ENCODE measurements around the gene JMJD7. TPM values are rescaled to one million over a fixed set of nuclear protein-coding genes. Genes with fewer than 3 reads are reported as not detected.

JMJD7 gene
- total RNA-seq, 1 experiment from 2014 or later, result 13.5 TPM

GRCh38 chr15:41860049-41860828, 32.3 kb downstream of the JMJD7 start:
- Histone ChIP-seq H3K9ac (ENCODE audit: low read length) (no peak overlapping the region), H3K4me1 (ENCODE audit: control insufficient read depth in 1 of 2, insufficient read depth in 2 of 2, low read length in 2 of 2) (peaks cover 2 to 8% of the 10 kb centered on the region in 2 experiments; a peak in 3 of 4 replicates), H3K4me3 (replicated peaks in 1 of 2; ENCODE audit: low read depth in 1 of 2, low read length in 2 of 2) (no peak overlapping the region), H3K79me2 (ENCODE audit: insufficient read depth, low read length) (no peaks in the 10 kb centered on the region), H3K4me2 (ENCODE audit: low read length) (no peak overlapping the region), H3K27me3 (ENCODE audit: insufficient read depth, low read length) (no peaks in the 10 kb centered on the region), H3K9me3 (ENCODE audit: control insufficient read depth in 1 of 2, insufficient read depth in 1 of 2, low read depth in 1 of 2, low read length in 2 of 2) (no peaks in the 10 kb centered on the region), H4K20me1 (ENCODE audit: insufficient read depth) (no peaks in the 10 kb centered on the region), H2AFZ (ENCODE audit: low read depth, low read length, poor library complexity, severe bottlenecking) (no peak overlapping the region), H3K36me3 (ENCODE audit: control insufficient read depth in 1 of 2, insufficient read depth in 2 of 2, low read length in 2 of 2) (no peaks in the 10 kb centered on the region), H3K9me2 (ENCODE audit: insufficient read depth) (no peaks in the 10 kb centered on the region), H3K27ac (ENCODE audit: low read depth, low read length) (no peak overlapping the region)
- BruUV-seq (replicated peaks), result no TSS peak
- DNase-seq (ENCODE audit: low read depth, low spot score) (no peak), ATAC-seq (no peak)
- TF ChIP-seq RAD21 (IDR thresholded peaks at IDR 0.05; ENCODE audit: low read depth), result no peak
- TF ChIP-seq CTCF (IDR thresholded peaks at IDR 0.05 in 2 of 3, conservative IDR thresholded peaks at IDR 0.05 in 1 of 3; ENCODE audit: borderline replicate concordance in 1 of 3, insufficient read depth in 1 of 3, low read depth in 2 of 3, low read length in 2 of 3), result 0 out of 6 replicates have a peak, but pooled peaks of 1 of the 3 experiments have one; percentile 8
- CTCF ChIA-PET, result no interaction called here
- intact Hi-C loops (cut with micrococcal nuclease), result no loop called here
- POLR2A ChIA-PET, result no interaction called here
- RAD21 ChIA-PET (ENCODE audit: low non-redundant PET in 1 of 2, low total read pairs in 2 of 2, uncharacterized antibody in 2 of 2, unreplicated experiment in 2 of 2), result no interaction called here

- H2AFZ ChIP-seq (ENCODE audit: low read depth, low read length, poor library complexity, severe bottlenecking), result no peak overlapping the region
- no peak overlapping the region for H3K9ac ChIP-seq (ENCODE audit: low read length)
- no peaks in the 10 kb centered on the region for H3K36me3 ChIP-seq (ENCODE audit: control insufficient read depth in 1 of 2, insufficient read depth in 2 of 2, low read length in 2 of 2)
- no peak overlapping the region for H3K4me2 ChIP-seq (ENCODE audit: low read length)
- DNase-seq (ENCODE audit: low read depth, low spot score) (no peak), ATAC-seq (no peak)
- H4K20me1 ChIP-seq (ENCODE audit: insufficient read depth), result no peaks in the 10 kb centered on the region
- ChIA-PET RAD21 (ENCODE audit: low non-redundant PET in 1 of 2, low total read pairs in 2 of 2, uncharacterized antibody in 2 of 2, unreplicated experiment in 2 of 2) (no interaction called here), POLR2A (no interaction called here), CTCF (no interaction called here)
- intact Hi-C loops (cut with micrococcal nuclease), result no loop called here
- BruUV-seq (replicated peaks), result no TSS peak
- H3K27ac ChIP-seq (ENCODE audit: low read depth, low read length), result no peak overlapping the region
- H3K4me1 ChIP-seq (ENCODE audit: control insufficient read depth in 1 of 2, insufficient read depth in 2 of 2, low read length in 2 of 2), result peaks cover 2 to 8% of the 10 kb centered on the region in 2 experiments; a peak in 3 of 4 replicates
- no peaks in the 10 kb centered on the region for H3K27me3 ChIP-seq (ENCODE audit: insufficient read depth, low read length)
- H3K4me3 ChIP-seq (replicated peaks in 1 of 2; ENCODE audit: low read depth in 1 of 2, low read length in 2 of 2), result no peak overlapping the region
- no peaks in the 10 kb centered on the region for H3K9me3 ChIP-seq (ENCODE audit: control insufficient read depth in 1 of 2, insufficient read depth in 1 of 2, low read depth in 1 of 2, low read length in 2 of 2)
- H3K79me2 ChIP-seq (ENCODE audit: insufficient read depth, low read length), result no peaks in the 10 kb centered on the region
- no peaks in the 10 kb centered on the region for H3K9me2 ChIP-seq (ENCODE audit: insufficient read depth)
- TF ChIP-seq ZNF274 (IDR thresholded peaks at IDR 0.05; ENCODE audit: low read depth, low read length) (no peak), SP1 (IDR thresholded peaks at IDR 0.05; ENCODE audit: low read depth) (no peak), YY1 (IDR thresholded peaks at IDR 0.05; ENCODE audit: extremely low read depth, insufficient replicate concordance, low read depth, low read length) (no peak), POLR2AphosphoS5 (IDR thresholded peaks at IDR 0.05; ENCODE audit: low read depth, low read length) (no peak), POLR2A (IDR thresholded peaks at IDR 0.05; ENCODE audit: borderline replicate concordance, extremely low read depth, insufficient read depth, insufficient read length) (no peak), REST (IDR thresholded peaks at IDR 0.05; ENCODE audit: low read depth) (no peak), RAD21 (IDR thresholded peaks at IDR 0.05; ENCODE audit: low read depth) (no peak), EGR1 (IDR thresholded peaks at IDR 0.05; ENCODE audit: low read depth) (no peak), CBX3 (IDR thresholded peaks at IDR 0.05; ENCODE audit: low read depth) (no peak), SRF (IDR thresholded peaks at IDR 0.05; ENCODE audit: low read depth) (no peak), ATF3 (IDR thresholded peaks at IDR 0.05) (no peak), EZH2phosphoT487 (IDR thresholded peaks at IDR 0.05; ENCODE audit: borderline replicate concordance) (no peak), EZH2 (IDR thresholded peaks at IDR 0.05) (no peak)
Observed at GRCh38 chr15:41861736-41862356, 34.0 kb downstream of the JMJD7 start.

Data from HCT116 (cell line).